ENCODE data around the gene ZNF79. TPM values are rescaled to one million over a fixed set of nuclear protein-coding genes. Genes with fewer than 3 reads are reported as not detected.

The ZNF79 gene
- total RNA-seq, 6 donors from 2014 or later: 6.1 to 18.9 (median 9.2) TPM

GRCh38 chr9:127393645-127394044 lies 30.5 kb upstream of the ZNF79 start:
- Histone ChIP-seq H3K9me3 (no peaks in the 10 kb centered on the region), H3K36me3 (no peaks in the 10 kb centered on the region), H3K27me3 (no peaks in the 10 kb centered on the region), H3K4me1 (peaks cover 12 to 26% (median 17%) of the 10 kb centered on the region in 4 donors), H3K4me3 (no peak overlapping the region), H3K27ac (no peak overlapping the region)
- DNase-seq: no peak
- TF ChIP-seq EP300 (IDR thresholded peaks at IDR 0.05) (no peak), POLR2AphosphoS5 (IDR thresholded peaks at IDR 0.05) (no peak)
- TF ChIP-seq, protein P1, sequence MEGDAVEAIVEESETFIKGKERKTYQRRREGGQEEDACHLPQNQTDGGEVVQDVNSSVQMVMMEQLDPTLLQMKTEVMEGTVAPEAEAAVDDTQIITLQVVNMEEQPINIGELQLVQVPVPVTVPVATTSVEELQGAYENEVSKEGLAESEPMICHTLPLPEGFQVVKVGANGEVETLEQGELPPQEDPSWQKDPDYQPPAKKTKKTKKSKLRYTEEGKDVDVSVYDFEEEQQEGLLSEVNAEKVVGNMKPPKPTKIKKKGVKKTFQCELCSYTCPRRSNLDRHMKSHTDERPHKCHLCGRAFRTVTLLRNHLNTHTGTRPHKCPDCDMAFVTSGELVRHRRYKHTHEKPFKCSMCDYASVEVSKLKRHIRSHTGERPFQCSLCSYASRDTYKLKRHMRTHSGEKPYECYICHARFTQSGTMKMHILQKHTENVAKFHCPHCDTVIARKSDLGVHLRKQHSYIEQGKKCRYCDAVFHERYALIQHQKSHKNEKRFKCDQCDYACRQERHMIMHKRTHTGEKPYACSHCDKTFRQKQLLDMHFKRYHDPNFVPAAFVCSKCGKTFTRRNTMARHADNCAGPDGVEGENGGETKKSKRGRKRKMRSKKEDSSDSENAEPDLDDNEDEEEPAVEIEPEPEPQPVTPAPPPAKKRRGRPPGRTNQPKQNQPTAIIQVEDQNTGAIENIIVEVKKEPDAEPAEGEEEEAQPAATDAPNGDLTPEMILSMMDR (IDR thresholded peaks at IDR 0.05): no peak
- WGBS, 2 donors: 72 to 84% methylated on average over 2 of the region's 2 CpGs
- ATAC-seq (ENCODE audit: low FRiP score in 2 of 2): no peak

DNA sequence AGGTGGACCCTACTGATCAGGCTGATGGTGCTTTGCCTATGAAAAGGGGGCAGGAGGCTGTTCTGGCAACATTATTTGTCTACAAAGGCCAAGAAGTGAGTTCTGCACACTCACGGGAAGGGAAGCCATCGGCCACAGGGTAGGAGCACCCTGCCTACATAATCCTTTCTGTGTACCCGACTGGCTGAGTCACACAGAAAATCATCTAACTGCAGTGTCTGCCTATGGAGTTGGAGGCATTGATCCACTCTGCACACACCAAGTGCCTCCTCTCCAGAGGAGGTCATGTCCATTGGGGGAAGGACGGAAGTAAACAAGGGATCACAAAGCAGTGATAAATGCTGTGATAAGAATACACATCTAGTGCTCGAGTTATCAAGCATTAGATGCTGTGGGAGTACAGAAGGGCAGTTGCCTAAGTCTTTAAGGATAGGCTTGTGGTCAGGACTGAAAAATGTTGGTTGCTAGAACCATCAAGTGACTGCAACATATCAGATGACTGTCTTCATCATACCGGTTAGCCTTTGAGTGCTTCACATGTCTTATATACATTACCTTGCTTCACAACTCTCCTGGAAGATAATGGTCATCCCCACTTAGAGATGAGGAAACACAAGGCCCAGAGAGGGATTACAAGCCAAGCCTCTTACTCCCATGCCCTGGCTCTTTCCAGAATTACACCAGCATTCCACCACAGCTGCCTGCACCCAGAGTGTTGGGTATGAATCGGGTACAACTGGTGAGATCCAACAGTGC lies 28.5 kb upstream of the ZNF79 start:
- Histone ChIP-seq H3K27ac (no peak overlapping the region), H3K9me3 (no peaks in the 10 kb centered on the region), H3K36me3 (peaks cover 0 to 7% (median 2%) of the 10 kb centered on the region in 4 donors), H3K4me3 (peak overlapping the region in 3 of 4 donors; percentile 93 to 96 (median 95)), H3K4me1 (peaks cover 13 to 29% (median 19%) of the 10 kb centered on the region in 4 donors), H3K27me3 (no peaks in the 10 kb centered on the region)
- no peak for ATAC-seq (ENCODE audit: low FRiP score in 2 of 2)
- DNase-seq: no peak
- no peak for TF ChIP-seq POLR2A (IDR thresholded peaks at IDR 0.05)
- TF ChIP-seq POLR2AphosphoS5 (IDR thresholded peaks at IDR 0.05): no peak
- 76% methylated on average over 7 of the region's 7 CpGs for WGBS, 2 donors

DNA sequence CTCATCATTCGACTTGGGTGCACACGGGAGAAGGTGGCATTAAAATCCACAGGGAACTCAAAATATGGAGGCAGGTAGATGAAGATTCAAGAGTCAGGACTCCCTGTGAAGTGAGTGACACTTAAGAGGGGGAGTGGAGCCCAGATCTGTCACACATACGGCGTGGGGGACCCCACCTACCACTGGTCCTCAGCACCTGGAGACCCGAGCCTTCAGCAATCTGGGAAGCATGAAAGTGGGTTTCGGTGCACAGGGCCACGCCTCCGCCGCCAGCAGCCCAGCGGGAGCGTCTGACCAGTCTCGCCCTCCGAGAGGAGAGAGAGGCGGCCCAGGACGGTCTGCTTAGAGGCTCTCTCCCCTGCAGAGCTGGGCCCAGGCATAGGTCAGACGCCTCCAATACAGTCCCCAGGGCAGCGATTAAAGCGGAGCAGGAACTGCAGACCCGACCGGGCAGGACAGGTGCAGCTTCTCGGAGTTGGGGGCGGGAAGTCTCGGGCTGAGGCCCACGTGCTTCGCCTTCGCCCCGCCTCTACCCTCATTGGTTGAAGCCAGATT lies 27.9 kb upstream of the ZNF79 start:
- DNase-seq (no peak), ATAC-seq (ENCODE audit: low FRiP score in 2 of 2) (peak in 1 of 2 donors; percentile 26)
- Histone ChIP-seq H3K4me1 (peaks cover 13 to 29% (median 19%) of the 10 kb centered on the region in 4 donors), H3K9me3 (no peaks in the 10 kb centered on the region), H3K36me3 (peaks cover 0 to 7% (median 7%) of the 10 kb centered on the region in 4 donors), H3K27ac (peak overlapping the region in 1 of 4 donors; percentile 28), H3K27me3 (no peaks in the 10 kb centered on the region), H3K4me3 (peak overlapping the region; percentile 33 to 96 (median 94))
- no peak for TF ChIP-seq EP300 (IDR thresholded peaks at IDR 0.05)
- TF ChIP-seq, protein P1 (IDR thresholded peaks at IDR 0.05): no peak
- TF ChIP-seq POLR2AphosphoS5 (IDR thresholded peaks at IDR 0.05): no peak
- TF ChIP-seq POLR2A (IDR thresholded peaks at IDR 0.05): no peak
- 8 to 13% methylated on average over 21 to 24 of the region's 27 CpGs for WGBS, 2 donors

- Histone ChIP-seq H3K4me3 (peak within 1 kb of the TSS; percentile 79 to 96 (median 94)), H3K9me3 (no peaks in the 10 kb centered on the region), H3K27ac (peak within 1 kb of the TSS; percentile 83 to 88 (median 86)), H3K4me1 (peaks cover 13 to 29% (median 19%) of the 10 kb centered on the region in 4 donors), H3K36me3 (peaks cover 0 to 13% (median 9%) of the 10 kb centered on the region in 4 donors), H3K27me3 (no peaks in the 10 kb centered on the region)
- peak; percentile 51 to 78 for TF ChIP-seq POLR2AphosphoS5 (IDR thresholded peaks at IDR 0.05)
- peak in 3 of 4 donors; percentile 31 to 83 (median 78) for TF ChIP-seq POLR2A (IDR thresholded peaks at IDR 0.05)
- TF ChIP-seq, protein P1 (IDR thresholded peaks at IDR 0.05): peak in 5 of 6 experiments; percentile 25 to 71 (median 40)
- no peak for TF ChIP-seq EP300 (IDR thresholded peaks at IDR 0.05)
- DNase-seq (peak; percentile 96 to 99), ATAC-seq (ENCODE audit: low FRiP score in 2 of 2) (peak; percentile 97 to 99)
- WGBS, 2 donors: 1 to 2% methylated on average over 9 to 48 of the region's 87 CpGs
These were observed 27.2 kb upstream of the ZNF79 start, which contains the start of gene SLC2A8 for GRCh38 chr9:127396808-127397645. Gene SLC2A8, plus strand, starts transcription at chr9:127397169. Its CDS starts 62 bp downstream, at chr9:127397231.

All from upper lobe of left lung (tissue), 6 donors.